ENCODE results near the gene PHLDA1. TPM values are rescaled to one million over a fixed set of nuclear protein-coding genes. Genes with fewer than 3 reads are reported as not detected.

PHLDA1 gene
- total RNA-seq, 1 donor from 2014 or later, result 22.8 TPM

GRCh38 chr12:76074701-76075336 is 43.2 kb upstream of the PHLDA1 start:
- Histone ChIP-seq H3K9me3 (replicated peaks) (peaks cover 16% of the 10 kb centered on the region), H3K27ac (replicated peaks) (no peak overlapping the region), H3K36me3 (peaks cover 16% of the 10 kb centered on the region), H3K4me1 (peaks cover 77% of the 10 kb centered on the region), H3K4me3 (no peak overlapping the region), H3K27me3 (ENCODE audit: low read depth) (no peaks in the 10 kb centered on the region)
- intact Hi-C loops (cut with micrococcal nuclease), result no loop called here
- no peak for DNase-seq
- TF ChIP-seq, protein P1, sequence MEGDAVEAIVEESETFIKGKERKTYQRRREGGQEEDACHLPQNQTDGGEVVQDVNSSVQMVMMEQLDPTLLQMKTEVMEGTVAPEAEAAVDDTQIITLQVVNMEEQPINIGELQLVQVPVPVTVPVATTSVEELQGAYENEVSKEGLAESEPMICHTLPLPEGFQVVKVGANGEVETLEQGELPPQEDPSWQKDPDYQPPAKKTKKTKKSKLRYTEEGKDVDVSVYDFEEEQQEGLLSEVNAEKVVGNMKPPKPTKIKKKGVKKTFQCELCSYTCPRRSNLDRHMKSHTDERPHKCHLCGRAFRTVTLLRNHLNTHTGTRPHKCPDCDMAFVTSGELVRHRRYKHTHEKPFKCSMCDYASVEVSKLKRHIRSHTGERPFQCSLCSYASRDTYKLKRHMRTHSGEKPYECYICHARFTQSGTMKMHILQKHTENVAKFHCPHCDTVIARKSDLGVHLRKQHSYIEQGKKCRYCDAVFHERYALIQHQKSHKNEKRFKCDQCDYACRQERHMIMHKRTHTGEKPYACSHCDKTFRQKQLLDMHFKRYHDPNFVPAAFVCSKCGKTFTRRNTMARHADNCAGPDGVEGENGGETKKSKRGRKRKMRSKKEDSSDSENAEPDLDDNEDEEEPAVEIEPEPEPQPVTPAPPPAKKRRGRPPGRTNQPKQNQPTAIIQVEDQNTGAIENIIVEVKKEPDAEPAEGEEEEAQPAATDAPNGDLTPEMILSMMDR (IDR thresholded peaks at IDR 0.05; ENCODE audit: borderline replicate concordance), result no peak

GRCh38 chr12:76073561-76073960 is 42.0 kb upstream of the PHLDA1 start:
- Histone ChIP-seq H3K4me1 (peaks cover 85% of the 10 kb centered on the region), H3K27me3 (ENCODE audit: low read depth) (no peaks in the 10 kb centered on the region), H3K9me3 (replicated peaks) (peaks cover 7% of the 10 kb centered on the region), H3K27ac (replicated peaks) (peak overlapping the region; percentile 17), H3K36me3 (peaks cover 8% of the 10 kb centered on the region), H3K4me3 (no peak overlapping the region)
- TF ChIP-seq, protein P1 (IDR thresholded peaks at IDR 0.05; ENCODE audit: borderline replicate concordance), result no peak
- intact Hi-C loops (cut with micrococcal nuclease), result no loop called here
- DNase-seq, result no peak

DNA sequence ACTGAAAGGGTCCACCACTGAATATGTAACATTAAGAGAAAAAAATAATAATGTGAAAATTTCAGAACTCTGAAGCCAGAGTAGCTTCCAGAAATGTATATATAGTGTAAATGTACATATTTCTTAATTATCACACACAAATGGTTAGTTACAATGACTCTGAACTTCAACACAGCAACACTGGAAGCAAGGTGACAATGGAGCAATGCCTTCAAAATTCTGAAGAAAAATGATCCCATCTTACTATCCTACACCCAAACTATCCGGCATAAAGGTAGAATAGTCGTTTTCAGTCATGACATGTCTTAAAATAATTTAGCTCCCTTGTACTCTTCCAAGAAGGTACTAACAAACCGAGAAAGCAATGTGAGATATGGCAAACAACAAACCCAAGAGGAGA is 41.0 kb upstream of the PHLDA1 start:
- peaks cover 91% of the 10 kb centered on the region for H3K4me1 ChIP-seq
- no peaks in the 10 kb centered on the region for H3K27me3 ChIP-seq (ENCODE audit: low read depth)
- TF ChIP-seq, protein P1 (IDR thresholded peaks at IDR 0.05; ENCODE audit: borderline replicate concordance), result no peak
- peaks cover 9% of the 10 kb centered on the region for H3K36me3 ChIP-seq
- no peak for DNase-seq
- intact Hi-C loops (cut with micrococcal nuclease), result no loop called here
- peak overlapping the region; percentile 17 for H3K27ac ChIP-seq (replicated peaks)
- H3K4me3 ChIP-seq, result no peak overlapping the region
- no peaks in the 10 kb centered on the region for H3K9me3 ChIP-seq (replicated peaks)

DNA sequence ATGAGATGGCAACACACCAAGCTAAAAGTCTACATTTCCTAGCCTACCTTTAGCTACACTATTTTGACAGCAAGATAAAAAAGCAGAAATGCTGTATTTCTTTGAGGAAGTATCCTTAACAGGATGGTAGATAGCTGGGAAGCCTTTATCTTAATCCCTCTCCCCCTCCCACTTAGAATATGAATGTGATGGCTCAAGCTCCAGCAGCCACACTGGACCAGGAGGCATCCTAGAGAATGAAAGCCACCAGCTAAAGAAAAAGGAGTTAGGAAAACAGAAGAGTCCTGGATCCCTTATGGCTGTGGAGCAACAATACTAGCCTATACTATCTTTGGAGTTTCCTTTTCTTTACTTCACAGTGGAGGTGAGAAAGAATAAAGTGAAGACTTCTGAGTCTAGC is 37.8 kb upstream of the PHLDA1 start:
- H3K9me3 ChIP-seq (replicated peaks), result peaks cover 17% of the 10 kb centered on the region
- TF ChIP-seq, protein P1 (IDR thresholded peaks at IDR 0.05; ENCODE audit: borderline replicate concordance), result no peak
- no peak overlapping the region for H3K27ac ChIP-seq (replicated peaks)
- peaks cover 75% of the 10 kb centered on the region for H3K4me1 ChIP-seq
- no peak for DNase-seq
- intact Hi-C loops (cut with micrococcal nuclease), result no loop called here
- no peak overlapping the region for H3K4me3 ChIP-seq
- peaks cover 42% of the 10 kb centered on the region for H3K36me3 ChIP-seq
- no peaks in the 10 kb centered on the region for H3K27me3 ChIP-seq (ENCODE audit: low read depth)

DNA sequence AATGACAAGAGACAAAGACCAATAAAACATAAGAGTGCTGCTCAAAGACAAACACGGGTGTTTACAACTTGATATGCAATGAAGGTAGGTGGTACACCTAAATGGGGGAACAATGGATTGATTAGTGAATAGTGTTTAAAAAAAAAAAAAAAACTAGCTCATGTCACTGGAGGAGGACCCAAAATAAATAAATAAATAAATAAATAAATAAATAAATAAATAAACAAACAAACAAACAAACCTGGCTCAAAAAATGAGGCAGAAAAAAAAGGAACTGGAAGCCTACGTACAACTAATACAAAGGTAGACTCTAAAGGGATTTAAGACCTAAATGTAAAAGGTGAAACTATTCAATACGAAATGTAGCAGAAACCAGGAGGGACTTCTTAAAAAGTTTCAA is 34.3 kb upstream of the PHLDA1 start:
- Histone ChIP-seq H3K27ac (replicated peaks) (no peak overlapping the region), H3K4me1 (peaks cover 41% of the 10 kb centered on the region), H3K36me3 (peaks cover 73% of the 10 kb centered on the region), H3K27me3 (ENCODE audit: low read depth) (no peaks in the 10 kb centered on the region), H3K9me3 (replicated peaks) (peaks cover 19% of the 10 kb centered on the region), H3K4me3 (no peak overlapping the region)
- TF ChIP-seq, protein P1 (IDR thresholded peaks at IDR 0.05; ENCODE audit: borderline replicate concordance), result no peak
- no peak for DNase-seq
- intact Hi-C loops (cut with micrococcal nuclease), result no loop called here

All from left ventricle myocardium inferior (tissue), 1 donor.